Mesodermal cell (in vitro differentiated cells): ENCODE data around the gene OBSL1.
A peak's percentile ranks its signal among the peaks of the same experiment; 100 is the strongest.

Experiments used
- H3K27ac ChIP-seq: 2 replicates; pipeline ENCODE4 v1.7.0; 2013; ENCODE audit warnings: mild to moderate bottlenecking, low read depth, low read length, moderate library complexity; ENCODE audit not compliant: severe bottlenecking
- H3K36me3 ChIP-seq: 2 replicates; pipeline ENCODE4 v1.7.1; 2013; ENCODE audit warnings: mild to moderate bottlenecking, low read length, moderate library complexity; ENCODE audit not compliant: control insufficient read depth, insufficient read depth
- H3K4me1 ChIP-seq: one replicate; pipeline ENCODE4 v1.7.1; 2013; ENCODE audit warnings: mild to moderate bottlenecking, low read length; ENCODE audit not compliant: insufficient read depth, control insufficient read depth, poor library complexity, severe bottlenecking
- H3K4me3 ChIP-seq: 2 replicates; pipeline ENCODE4 v1.7.0; 2013; ENCODE audit warnings: low read length, control low read depth, mild to moderate bottlenecking; ENCODE audit not compliant: insufficient read depth, poor library complexity, severe bottlenecking; ENCODE audit errors: extremely low read depth
- H3K9me3 ChIP-seq: 2 replicates; pipeline ENCODE4 v1.7.1; 2013; ENCODE audit warnings: mild to moderate bottlenecking, low read length, moderate library complexity; ENCODE audit not compliant: control insufficient read depth
- WGBS, 2 experiments: methylation state at CpG; one replicate each; pipeline ENCODE4 v1.1.5; 2013; ENCODE audit warnings: missing lambda C conversion rate in 2 of 2; ENCODE audit not compliant: insufficient coverage in 2 of 2; 5-methylcytosine and 5-hydroxymethylcytosine counted together

Gene OBSL1

DNA sequence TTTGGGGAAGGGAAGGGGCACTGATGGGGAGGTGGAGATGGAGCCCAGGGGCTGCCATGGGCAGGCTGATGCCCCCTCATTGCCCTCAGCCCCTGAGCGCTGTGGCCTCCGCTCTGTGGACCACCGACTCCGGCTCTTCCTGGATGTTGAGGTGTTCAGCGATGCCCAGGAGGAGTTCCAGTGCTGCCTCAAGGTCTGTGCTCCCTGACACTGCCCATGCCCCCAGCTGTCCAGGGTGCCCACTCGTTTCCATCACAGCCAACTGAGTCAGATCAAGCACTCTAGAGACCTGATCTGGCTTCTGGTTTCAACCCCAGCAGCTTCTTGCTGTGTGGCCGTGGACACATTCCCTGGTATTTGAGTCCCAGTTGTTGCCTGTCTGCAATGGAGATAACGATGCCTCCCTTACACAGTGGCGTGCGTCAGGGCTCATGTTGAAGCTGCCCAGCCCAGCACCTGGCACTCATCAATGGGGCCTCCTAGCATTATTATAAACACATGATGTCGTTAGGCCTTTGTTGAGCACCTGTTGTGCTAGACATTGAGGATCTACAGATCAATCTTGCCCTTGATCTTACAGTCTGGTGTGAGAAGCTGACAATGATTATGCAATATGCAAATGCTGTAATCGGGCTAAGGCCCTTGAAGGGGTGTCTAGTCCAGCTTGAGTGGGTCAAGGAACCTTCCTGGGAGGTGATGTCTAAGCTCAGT, 40.7 kb upstream of the OBSL1 start:
- H3K36me3 ChIP-seq: peaks cover 49% of the 10 kb centered on the region
- H3K4me1 ChIP-seq: no peaks in the 10 kb centered on the region
- H3K9me3 ChIP-seq: no peaks in the 10 kb centered on the region
- no peak overlapping the region for H3K27ac ChIP-seq
- WGBS, 2 experiments: 86 to 95% methylated on average over 9 to 11 of the region's 12 CpGs
- H3K4me3 ChIP-seq: no peak overlapping the region

- H3K36me3 ChIP-seq: peaks cover 51% of the 10 kb centered on the region
These were observed 40.0 kb upstream of the OBSL1 start for GRCh38 chr2:219611306-219611705.

GRCh38 chr2:219609149-219609750, 37.9 kb upstream of the OBSL1 start:
- Histone ChIP-seq H3K4me3 (no peak overlapping the region), H3K4me1 (no peaks in the 10 kb centered on the region), H3K9me3 (no peaks in the 10 kb centered on the region), H3K36me3 (peaks cover 45% of the 10 kb centered on the region), H3K27ac (no peak overlapping the region)
- WGBS, 2 experiments: 92 to 95% methylated on average over 4 to 6 of the region's 13 CpGs

More at GRCh38 chr2:219611306-219611705, 40.0 kb upstream of the OBSL1 start:
- Histone ChIP-seq H3K4me3 (no peak overlapping the region), H3K27ac (no peak overlapping the region), H3K4me1 (no peaks in the 10 kb centered on the region), H3K9me3 (no peaks in the 10 kb centered on the region)
- WGBS, 2 experiments: 88 to 97% methylated on average over 9 of the region's 9 CpGs

GRCh38 chr2:219608399-219608964, 37.1 kb upstream of the OBSL1 start:
- Histone ChIP-seq H3K9me3 (no peaks in the 10 kb centered on the region), H3K4me1 (no peaks in the 10 kb centered on the region), H3K27ac (no peak overlapping the region), H3K36me3 (peaks cover 42% of the 10 kb centered on the region), H3K4me3 (no peak overlapping the region)
- 88 to 90% methylated on average over 11 to 12 of the region's 15 CpGs for WGBS, 2 experiments

GRCh38 chr2:219607931-219608330, 36.6 kb upstream of the OBSL1 start:
- no peak overlapping the region for H3K4me3 ChIP-seq
- H3K36me3 ChIP-seq: peaks cover 42% of the 10 kb centered on the region
- no peak overlapping the region for H3K27ac ChIP-seq
- no peaks in the 10 kb centered on the region for H3K4me1 ChIP-seq
- WGBS, 2 experiments: 95 to 96% methylated on average over 7 to 10 of the region's 15 CpGs
- no peaks in the 10 kb centered on the region for H3K9me3 ChIP-seq

DNA sequence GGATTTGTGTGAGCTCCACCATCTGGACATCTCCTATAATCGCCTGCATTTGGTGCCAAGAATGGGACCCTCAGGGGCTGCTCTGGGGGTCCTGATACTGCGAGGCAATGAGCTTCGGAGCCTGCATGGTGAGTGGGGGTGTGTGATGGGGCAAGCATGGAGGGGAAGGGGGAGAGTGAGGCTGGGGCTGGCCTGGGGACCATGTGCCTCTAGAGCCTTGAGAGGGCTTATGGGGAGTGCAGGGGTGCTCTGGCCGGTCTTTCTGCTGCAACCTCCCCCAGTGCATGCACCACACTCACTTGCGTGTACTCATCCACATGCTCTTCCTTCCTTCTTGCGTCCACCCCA, 34.2 kb upstream of the OBSL1 start:
- no peak overlapping the region for H3K4me3 ChIP-seq
- no peaks in the 10 kb centered on the region for H3K4me1 ChIP-seq
- 87 to 100% methylated on average over 1 to 4 of the region's 6 CpGs for WGBS, 2 experiments
- peaks cover 42% of the 10 kb centered on the region for H3K36me3 ChIP-seq
- H3K9me3 ChIP-seq: no peaks in the 10 kb centered on the region
- H3K27ac ChIP-seq: no peak overlapping the region

GRCh38 chr2:219603771-219604170, 32.4 kb upstream of the OBSL1 start:
- H3K27ac ChIP-seq: no peak overlapping the region
- H3K36me3 ChIP-seq: peaks cover 32% of the 10 kb centered on the region
- WGBS, 2 experiments: 92 to 97% methylated on average over 3 to 4 of the region's 5 CpGs
- no peak overlapping the region for H3K4me3 ChIP-seq
- no peaks in the 10 kb centered on the region for H3K9me3 ChIP-seq
- H3K4me1 ChIP-seq: no peaks in the 10 kb centered on the region

- WGBS, 2 experiments: 34 to 44% methylated on average over 5 to 9 of the region's 9 CpGs
- Histone ChIP-seq H3K27ac (peak overlapping the region; percentile 39), H3K4me1 (peaks cover 11% of the 10 kb centered on the region), H3K36me3 (peaks cover 11% of the 10 kb centered on the region), H3K4me3 (peak overlapping the region; percentile 66), H3K9me3 (no peaks in the 10 kb centered on the region)
These were observed 27.2 kb upstream of the OBSL1 start for GRCh38 chr2:219598308-219599078.

DNA sequence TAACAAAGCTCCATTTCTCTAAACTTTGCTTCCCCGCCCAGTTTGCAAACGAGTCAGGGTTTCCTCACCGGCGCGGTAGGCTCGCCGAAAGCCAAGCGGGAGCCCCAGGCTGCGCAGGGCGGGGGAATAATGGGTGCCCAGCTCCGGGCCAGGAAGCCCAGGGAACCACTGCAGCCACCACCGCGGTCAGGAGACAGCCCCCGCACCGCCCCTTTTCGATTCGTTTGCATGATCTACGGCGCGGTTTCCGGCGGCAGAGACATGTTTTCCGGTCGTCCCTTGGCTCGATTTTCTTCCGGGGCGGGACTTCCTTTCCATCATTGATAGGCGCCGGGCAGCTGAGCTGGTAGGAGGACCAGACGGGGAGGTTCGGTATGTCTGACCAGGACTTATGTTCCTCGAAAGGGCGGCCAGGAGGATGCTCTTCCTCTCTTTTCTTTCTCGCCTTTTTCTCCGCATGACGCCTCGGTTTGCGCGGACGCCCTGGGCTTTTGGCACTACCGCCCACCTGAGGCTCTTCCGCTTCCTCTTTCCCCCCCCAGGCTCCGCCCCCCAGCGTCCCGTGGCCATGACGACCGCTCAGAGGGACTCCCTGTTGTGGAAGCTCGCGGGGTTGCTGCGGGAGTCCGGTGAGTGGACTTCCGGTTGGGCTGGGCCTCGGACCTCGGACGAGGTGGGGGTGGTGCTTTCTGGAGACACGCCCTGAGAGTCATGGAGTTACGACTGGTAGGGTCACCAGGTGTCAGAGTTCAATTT, 26.4 kb upstream of the OBSL1 start, which contains the start of gene STK11IP:
TSS of gene STK11IP (plus strand) at position 306 of the 756 bp plus-strand sequence. CDS start at position 569, 263 bp downstream.
- H3K4me3 ChIP-seq: peak within 1 kb of the TSS; percentile 66
- H3K27ac ChIP-seq: peak within 1 kb of the TSS; percentile 95
- H3K36me3 ChIP-seq: peaks cover 11% of the 10 kb centered on the region
- H3K9me3 ChIP-seq: no peaks in the 10 kb centered on the region
- peaks cover 11% of the 10 kb centered on the region for H3K4me1 ChIP-seq
- WGBS, 2 experiments: 0% methylated on average over 45 to 48 of the region's 57 CpGs

- Histone ChIP-seq H3K4me3 (peak overlapping the region; percentile 66), H3K36me3 (peaks cover 7% of the 10 kb centered on the region), H3K27ac (peak overlapping the region; percentile 95), H3K4me1 (peaks cover 11% of the 10 kb centered on the region), H3K9me3 (no peaks in the 10 kb centered on the region)
- WGBS, 2 experiments: 11% methylated on average over 13 to 16 of the region's 19 CpGs
These were observed 25.7 kb upstream of the OBSL1 start for GRCh38 chr2:219596954-219597551.
